NCI-H748 (cell line): ENCODE data around the gene PPP1R1A.

Experiments
- DNase-seq: peaks from one replicate; lab custom pipeline; 2025; ENCODE audit not compliant: unreplicated experiment; lab: John Stamatoyannopoulos, UW

Gene PPP1R1A, protein sequence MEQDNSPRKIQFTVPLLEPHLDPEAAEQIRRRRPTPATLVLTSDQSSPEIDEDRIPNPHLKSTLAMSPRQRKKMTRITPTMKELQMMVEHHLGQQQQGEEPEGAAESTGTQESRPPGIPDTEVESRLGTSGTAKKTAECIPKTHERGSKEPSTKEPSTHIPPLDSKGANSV

DNA sequence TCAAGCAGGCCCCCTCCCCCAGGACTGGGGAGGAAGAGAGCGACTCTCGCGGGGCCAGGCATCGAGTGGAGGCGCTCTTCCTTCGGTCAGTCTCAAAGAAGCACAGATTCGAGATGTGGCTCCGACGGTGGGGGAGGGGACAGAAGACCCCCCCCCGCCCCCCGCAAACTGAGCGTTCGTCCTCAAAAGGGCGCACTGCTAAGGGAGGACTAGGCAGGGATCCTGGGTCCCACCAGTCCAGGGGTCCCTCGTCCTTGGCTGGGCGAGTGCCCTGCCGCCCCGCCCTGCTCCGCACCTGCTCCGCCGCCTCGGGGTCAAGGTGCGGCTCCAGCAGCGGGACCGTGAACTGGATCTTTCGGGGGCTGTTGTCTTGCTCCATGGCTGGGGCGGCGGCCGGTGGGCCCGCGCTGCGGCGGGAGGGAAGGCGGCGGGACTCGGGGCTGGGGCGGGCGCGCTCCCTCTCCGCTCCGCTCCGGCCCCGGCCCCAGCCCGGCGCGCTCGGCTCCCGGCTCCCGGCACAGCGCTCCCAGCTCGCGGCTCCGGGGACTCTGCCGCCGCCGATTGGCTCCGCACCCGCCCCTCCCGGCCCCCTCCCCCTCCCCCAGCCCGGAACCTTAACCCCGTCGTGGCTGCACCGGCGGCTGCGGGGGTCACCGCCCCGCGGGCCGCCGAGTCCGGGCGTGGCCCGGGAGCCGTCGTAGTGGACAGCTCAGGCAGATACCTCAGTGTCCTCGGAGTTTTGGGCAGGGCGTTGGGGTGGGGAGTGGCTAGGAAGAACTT lies at the start of gene PPP1R1A:
Gene PPP1R1A, minus strand, starts transcription at position 550 of the 780 bp plus-strand sequence. Its CDS starts 171 bp downstream, at position 379.
- peak; percentile 53 for DNase-seq

DNA sequence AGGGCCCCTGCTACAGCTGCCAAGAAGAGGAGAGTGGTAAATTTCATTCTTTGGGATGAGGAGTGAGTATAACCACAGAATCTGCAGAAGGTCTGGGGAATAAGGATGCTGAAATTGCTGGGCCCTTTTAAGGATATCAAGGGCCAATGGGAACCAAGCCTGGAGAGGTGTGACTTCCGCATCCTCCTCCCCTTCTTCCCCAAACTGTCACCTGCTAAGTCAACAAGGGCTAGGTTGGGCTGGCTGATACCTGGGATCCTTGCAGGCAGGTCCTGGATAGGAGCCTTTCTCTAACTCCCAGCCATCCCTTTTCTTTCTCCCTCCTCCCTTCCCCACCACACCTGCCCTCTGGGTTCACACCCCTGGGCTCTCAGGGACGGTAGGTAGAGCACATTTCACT lies 46.3 kb upstream of the PPP1R1A start, which contains the start of gene LACRT:
Gene LACRT, minus strand, starts transcription at position 101 of the 400 bp plus-strand sequence. Its CDS starts 54 bp downstream, at position 47.
- DNase-seq: no peak

DNA sequence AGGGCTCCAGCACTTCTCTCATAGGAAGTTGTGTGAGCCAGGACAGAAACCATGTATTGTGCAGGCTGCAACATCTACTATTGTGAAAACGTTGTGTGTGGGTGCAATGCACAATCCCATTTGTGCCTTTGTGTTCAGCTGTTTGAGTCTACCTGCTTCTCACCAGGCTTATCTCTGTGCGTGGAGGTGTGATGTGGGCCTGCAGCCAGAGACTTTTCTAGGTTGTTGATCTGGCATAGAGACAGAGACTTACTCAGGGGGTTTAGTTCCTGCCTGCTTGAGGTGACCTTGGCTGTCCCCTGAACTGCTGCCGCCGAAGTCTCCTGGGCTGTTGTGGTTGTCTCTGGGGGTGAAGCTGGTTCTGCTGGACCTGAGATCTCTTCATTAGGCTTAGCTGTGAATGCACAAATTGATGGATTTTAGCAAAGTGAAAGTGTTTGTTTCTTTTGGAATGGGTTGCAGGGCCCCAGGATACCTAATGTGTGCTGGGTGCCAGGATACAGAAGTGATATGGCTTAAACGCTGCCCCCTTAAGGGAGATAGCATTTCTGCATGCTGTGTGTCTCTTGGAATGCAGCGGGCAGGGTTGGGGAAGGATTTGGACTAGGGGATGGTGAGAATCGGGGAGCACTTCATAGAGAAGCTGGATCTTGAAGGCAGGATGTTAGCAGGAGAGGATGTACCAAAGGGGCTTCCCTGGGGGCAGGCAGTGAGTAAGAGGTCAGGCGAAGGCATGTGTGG lies 43.7 kb upstream of the PPP1R1A start:
- no peak for DNase-seq

DNA sequence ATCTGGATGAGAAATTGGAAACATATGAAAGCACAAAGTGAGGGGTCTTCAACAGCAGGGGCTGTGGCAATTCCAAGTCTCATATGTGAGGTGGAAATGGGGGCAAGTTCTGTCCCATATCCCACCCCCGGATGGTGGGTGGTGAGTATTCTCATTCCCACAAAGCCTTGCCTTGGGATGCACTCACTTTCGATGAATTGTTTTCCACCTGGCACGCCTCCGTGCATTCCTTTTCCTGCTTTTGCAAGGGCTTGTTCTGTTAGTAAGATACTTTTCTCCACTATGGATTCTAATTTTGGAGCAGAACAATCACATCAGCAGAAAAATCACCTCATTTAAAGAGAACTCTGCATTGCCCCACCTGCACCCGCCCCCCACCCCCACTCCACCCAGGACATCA lies 43.1 kb upstream of the PPP1R1A start:
- DNase-seq: no peak

DNA sequence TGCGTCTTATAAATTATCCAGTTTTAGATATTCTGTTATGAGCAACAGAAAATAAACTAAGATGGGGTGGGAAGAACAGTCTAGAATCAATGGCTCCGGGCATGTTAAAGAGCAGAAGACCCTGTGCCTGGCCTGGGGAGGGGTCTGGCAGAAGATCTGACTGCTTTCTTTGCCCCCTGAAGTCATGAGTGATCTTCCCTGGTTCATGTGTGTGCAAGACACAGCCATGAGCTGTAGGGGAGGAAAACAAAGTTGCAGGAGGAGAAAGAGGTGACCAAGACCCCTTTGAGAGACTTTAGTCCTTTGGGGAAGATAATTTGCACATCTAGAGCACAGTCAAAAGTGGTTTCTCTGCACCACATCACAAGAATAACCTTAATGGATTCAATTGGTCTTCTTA lies 41.5 kb upstream of the PPP1R1A start:
- DNase-seq: no peak

DNA sequence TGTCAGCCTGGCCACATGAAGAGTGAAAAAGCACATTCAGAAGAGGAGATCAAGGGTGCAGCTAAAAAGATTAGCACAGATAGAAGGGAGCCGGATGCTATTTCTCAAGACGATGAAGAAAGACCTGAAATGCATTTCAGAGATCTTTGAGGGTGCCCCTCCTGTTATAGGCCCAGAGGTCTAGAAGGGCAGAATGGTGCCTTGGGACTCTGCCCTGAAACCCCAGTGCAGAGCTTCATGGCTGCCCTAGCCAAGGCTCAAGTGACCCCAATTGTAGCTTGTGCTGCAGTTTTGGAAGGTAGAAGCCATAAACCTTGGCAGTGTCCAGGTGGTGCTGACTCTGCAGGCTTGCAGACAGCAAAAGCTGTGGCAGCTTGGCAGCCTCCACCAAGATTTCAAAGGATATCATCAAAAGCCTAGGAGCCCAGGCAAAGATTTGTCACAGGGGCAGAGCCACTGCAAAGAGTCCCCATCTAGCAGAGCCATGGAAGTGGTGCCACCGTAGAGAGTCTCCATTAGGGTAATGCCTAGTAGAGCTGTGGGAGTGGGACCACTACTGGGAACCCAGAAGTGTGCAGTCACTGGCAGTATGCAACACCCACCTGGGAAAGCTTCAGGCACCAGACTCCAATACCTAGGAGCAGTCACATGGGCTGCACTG lies 39.9 kb upstream of the PPP1R1A start:
- no peak for DNase-seq

DNA sequence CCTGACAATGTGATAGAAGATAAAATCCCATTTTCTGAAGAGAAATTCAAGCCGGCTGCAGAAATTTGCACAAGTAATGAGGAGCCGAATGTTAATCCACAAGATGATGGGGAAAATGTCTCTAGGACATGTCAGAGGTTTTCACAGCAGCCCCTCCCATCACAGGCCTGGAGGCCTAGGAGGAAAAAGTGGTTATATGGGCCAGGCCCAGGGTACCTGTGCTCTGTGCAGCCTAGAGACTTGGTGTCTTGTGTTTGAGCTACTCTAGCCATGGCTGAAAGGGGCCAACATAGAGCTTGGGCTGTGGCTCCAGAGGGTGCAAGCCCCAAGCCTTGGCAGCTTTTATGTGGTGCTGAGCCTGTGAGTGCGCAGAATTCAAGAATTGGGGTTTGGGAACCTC lies 38.8 kb upstream of the PPP1R1A start:
- DNase-seq: no peak

DNA sequence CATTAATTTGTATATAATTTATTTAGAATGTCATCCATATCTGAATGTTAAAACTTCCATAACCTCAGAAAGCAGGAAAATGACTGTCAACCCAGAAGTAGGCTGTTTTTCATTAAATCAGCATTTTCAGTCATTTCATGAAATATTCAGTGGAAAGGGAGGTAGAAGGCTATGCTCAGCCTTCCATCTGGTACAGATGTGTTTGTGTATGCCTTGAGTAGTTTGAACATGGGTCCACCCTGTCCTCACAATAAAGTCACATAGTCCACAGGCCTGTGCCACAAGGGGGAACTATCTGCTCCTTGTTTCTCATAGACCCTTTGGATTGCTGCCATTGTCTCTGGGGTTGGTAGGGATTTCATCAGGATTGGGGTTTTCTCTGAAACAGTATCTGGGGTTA lies 37.1 kb upstream of the PPP1R1A start:
- DNase-seq: no peak

DNA sequence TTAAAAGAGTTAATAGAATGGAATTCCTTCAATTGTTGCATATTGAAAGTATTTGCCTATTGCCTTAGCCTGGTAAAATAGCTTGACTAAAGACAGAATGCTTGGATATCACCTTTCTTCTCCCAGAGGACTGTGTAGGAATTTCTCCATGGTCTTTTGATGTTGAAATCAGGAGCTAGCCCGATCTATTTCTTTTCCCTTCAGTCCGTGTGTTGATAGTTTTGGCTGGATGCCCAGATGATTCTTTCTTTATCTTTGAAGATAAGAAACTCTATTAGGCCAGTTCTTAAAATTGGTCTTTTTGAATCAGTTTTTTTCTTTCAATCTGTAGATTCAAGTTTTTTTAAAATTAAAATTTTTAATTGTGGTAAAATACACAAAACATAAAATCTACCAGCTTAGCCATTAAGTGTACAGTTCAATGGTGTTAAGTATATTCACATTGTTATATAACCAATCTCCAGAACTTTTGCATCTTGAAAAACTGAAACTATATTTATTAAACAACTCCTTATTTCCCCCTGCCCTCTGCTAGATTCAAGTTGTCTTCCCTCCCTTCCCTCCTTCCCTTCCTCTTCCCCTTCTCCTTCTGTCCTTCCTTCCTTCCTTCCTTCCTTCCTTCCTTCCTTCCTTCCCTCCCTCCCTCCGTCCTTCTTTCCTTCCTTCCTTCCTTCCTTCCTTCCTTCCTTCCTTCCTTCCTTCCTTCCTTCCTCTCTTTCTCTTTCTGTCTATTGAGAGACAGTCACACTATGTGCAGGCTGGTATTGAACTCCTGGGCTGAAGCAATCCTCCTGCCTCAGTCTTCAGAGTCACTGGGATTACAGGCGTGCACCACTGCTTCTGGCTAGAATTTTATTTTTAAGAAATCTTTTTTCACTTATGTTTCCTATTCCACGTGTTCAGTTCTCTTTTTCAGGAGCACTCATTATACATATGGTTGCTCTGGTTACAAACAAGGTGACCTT lies 36.1 kb upstream of the PPP1R1A start:
- DNase-seq: no peak

DNA sequence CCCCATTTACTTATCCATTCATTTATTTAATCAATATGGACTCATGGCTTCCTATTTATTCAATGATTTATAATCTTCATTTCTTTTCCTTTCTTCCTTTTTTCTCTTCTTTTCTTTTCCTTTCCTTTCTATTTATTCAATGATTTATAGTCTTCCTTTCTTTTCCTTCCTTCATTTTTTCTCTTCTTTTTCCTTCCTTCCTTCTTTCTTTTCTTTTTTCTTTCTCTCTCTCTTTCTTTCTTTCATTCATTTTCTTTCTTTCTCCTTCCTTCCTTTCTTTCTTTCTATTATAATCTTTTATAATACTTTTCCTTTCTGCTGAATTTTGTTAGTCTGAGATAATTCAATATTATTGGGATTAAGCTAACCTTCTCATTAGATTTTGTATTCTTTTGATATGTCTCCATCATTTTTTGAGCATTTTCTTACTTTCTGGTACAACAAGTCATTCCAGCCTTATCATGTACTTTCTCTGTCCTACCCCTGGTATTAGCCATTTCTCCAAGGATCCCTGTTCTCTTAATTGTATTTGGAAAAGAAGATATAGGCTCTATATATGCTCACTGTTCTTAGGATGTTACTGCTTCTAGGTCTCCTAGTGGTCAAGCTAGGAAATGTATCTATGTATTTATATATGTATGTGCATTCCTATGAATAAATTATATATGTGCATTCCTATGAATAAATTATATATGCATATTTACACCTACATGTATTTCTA lies 34.2 kb upstream of the PPP1R1A start:
- DNase-seq: no peak

DNA sequence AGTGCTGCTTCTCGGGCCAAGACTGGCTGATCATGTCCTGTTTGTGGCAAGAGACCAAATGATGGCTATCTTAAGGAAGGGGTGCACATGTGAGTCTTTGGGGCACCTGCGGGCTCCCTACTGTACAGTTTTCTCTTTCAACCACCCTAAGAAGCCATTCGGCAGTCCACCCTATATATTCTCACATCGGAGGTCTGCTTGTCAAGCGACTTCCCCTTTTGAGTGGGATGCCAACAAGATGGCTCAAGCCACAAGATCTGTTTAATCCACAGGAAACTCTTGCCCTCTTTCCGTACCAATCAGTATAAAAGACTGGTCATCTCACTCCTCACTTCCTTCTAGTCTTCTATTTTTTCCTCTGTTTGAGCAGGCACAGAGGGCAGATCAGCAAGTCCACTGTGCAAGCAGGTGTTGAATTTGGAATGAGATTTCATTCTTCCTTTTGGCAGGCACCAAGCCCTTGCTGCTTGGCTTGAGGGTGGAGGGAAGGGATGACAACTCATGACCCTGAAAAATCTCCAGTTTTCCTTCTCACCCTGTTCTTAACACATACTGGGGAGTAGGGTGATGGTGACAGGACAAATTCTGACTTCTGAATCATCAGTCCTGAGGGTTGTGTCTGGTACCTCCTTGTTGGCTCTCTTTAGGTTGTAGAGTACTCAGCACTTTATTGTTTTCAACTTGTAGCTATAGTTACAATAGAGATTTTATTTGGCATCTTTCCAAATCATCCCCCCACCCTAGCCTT lies 28.6 kb upstream of the PPP1R1A start:
- DNase-seq: no peak

DNA sequence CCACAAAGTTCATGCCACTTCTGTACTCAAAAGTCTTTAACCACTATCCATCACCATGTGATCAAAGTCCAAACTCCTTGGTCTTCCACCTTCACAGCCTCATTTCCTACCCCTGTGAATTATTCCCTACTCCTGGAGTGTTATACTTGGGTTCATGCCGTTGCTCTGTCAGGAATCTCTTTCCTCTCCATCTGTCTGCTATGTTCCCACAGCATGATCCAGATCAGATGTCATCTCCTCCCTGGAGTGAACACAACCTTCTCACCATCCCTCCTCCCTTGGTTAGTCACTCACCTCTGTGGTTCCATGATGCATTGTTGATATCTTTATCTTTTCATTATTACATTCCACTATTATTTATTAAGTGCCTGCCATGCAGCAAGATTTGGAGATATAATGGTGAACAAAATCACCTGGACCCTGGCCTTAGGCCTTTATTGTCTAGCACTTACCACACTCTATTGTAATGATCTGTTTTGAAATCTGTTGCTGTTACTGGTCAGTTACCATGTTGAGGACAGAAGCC lies 23.8 kb upstream of the PPP1R1A start:
- DNase-seq: no peak

DNA sequence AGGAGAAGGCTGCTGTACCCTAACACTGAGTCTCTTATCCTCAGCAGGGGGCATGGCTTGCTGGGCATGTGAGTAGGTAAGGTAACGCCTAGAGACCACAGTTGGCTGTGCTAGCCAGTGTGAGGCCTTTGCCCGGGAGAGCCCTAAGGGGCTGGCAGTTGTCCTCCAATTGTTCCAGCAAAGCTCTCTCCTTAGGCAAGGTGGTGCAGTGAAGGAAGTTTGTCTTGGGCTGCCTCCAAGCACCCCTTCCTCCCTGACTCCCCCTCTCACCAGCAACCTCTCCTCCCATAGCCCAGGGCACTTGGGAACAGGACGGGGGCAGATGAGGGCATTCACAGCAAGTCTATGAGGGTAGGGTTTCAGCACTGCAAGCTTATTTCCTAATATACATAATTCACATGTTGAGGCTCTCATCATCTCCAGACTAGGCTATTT lies 23.3 kb upstream of the PPP1R1A start:
- DNase-seq: no peak

DNA sequence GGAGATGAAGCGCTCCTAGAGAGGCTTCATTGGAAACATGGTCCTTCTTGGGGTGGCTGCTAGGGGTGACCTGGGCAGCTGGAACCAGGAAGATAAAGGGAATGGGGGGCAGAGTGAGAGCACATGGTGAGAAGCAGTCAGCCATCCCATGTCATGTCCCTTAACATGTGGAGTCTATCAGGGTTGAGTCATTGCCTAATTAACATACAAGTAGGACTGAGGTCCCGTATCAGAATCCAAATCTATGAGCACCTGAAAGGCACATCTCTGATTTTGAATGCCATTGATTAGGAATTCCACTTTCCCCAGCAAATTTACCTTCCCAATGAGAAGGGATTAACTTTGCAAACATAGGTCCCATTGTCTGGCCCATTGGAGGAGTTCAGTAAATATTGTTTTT lies 20.3 kb upstream of the PPP1R1A start:
- no peak for DNase-seq

DNA sequence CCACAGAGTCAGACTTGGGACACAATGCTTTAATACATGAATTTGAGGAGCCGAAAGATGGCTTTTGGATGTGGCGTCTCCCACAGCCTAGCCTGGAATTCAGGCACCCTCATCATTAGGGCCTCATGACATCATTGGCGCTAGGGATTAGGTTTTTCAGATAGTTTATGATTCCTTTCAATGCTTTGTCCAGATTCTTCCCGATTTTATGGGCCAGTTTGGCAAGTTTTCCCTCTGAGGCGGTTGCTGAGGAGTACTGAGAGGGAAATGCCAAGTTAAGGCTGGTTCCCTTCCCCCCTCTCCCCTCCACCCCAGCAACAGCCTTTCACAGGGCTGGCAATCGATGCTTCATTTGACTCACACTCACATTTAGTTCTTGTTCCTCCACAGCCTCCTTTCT lies 19.7 kb upstream of the PPP1R1A start:
- no peak for DNase-seq

DNA sequence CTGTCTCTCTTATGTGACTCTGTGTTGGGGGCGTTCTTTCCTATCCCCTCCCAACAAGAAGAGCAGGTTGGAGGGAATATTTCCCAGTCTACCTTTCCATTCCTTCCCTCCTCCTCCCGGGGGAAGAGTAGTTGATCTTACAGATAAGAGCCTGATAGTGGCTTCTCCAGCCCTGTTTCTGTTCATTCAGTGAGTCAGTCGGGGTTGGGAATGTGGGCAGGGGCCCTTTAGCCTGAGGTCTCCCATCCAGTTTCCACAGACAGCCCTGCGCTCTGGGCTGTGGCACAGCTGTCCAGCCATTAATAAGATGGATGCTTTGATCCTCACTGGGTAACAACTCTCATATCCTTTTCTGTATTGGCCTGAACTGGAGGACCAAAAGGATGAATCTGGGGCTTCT lies 18.1 kb upstream of the PPP1R1A start:
- DNase-seq: no peak

DNA sequence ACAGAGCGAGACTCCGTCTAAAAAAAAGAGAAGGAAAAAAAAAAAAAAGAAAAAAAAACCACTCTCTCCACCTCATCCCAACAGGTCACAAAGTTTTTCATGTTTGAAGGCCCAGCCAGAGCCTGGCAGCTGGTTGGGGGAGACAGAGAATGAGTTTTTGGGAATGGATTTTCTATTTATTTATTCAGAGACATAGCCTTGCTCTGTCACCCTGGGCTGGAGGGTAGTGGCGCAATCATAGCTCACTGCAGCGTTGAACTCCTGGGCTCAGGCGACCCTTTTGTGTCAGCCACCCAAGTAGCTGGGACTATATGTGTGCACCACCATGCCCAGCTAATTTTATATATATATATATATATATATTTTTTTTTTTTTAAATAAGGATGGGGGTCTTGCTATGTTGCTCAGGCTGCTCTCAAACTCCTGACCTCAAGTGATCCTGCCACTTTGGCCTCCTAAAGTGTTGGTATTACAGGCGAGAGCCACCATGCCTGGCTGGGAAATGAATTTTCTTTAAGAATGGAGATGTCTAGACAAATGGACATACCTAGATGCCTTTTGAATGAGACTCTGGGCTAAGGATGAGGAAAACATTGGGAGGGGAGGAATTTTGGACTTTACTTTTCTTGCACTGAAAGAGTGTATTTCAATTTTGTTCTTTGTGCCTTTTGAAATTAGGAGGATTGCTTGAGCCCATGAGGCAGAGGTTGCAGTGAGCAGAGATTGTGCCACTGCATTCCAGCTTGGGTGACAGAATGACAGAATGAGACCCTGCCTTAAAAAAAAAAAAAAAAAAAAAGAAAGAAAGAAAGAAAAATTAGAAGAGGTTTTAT lies 16.9 kb upstream of the PPP1R1A start:
- DNase-seq: no peak

DNA sequence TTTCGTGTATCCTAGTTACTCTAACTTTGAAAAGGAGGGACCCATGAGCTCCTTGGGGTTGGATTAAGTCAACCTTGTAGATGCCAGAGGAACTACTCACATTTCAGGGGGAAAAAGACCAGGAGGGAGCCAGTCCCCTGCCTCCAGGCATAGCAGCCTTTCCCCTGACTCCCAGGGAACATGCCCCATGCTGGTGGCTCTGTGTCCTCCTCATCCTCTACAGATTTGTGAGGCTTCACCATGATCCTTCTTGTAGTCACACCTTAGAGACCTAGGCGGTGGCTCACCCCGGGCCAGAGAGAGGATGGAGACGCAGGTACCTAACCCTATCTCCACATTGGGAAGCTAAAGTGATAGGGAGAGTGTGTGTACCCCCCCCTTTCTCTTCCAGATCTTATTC lies 16.0 kb upstream of the PPP1R1A start:
- no peak for DNase-seq
